HG03558 (cell line): ENCODE measurements around the gene PAPOLB.

ENCODE experiments used
- ATAC-seq: cut with Tn5 transposase; IDR thresholded peaks from one replicate; pipeline ENCODE4 v1.9.1; 2021; ENCODE audit warnings: moderate number of reproducible peaks; ENCODE audit not compliant: unreplicated experiment; ENCODE audit errors: extremely low read depth

PAPOLB gene

GRCh38 chr7:4828720-4829383 lies 33.0 kb downstream of the PAPOLB start:
- no peak for ATAC-seq

DNA sequence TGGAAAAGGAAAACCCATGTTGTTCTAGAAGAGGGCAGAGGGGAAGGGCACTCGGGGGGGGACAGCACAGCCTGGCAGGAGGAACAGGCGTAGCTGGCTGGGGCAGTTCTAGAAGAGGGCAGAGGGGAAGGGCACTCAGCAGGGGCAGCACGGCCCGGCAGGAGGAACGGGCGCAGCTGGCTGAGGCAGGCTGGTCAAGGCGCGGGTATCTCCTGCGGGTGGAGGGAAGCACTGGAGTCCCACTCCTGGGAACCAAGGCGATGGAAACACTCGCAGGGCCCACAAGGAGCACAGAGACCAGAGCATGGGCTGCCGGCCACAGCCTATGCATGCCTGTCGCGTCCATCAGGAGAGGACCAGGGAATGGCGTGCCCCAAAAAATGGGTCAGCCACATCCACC lies 36.7 kb downstream of the PAPOLB start:
- ATAC-seq, result no peak

- ATAC-seq, result no peak
These were observed 37.6 kb downstream of the PAPOLB start for GRCh38 chr7:4824120-4824775.

DNA sequence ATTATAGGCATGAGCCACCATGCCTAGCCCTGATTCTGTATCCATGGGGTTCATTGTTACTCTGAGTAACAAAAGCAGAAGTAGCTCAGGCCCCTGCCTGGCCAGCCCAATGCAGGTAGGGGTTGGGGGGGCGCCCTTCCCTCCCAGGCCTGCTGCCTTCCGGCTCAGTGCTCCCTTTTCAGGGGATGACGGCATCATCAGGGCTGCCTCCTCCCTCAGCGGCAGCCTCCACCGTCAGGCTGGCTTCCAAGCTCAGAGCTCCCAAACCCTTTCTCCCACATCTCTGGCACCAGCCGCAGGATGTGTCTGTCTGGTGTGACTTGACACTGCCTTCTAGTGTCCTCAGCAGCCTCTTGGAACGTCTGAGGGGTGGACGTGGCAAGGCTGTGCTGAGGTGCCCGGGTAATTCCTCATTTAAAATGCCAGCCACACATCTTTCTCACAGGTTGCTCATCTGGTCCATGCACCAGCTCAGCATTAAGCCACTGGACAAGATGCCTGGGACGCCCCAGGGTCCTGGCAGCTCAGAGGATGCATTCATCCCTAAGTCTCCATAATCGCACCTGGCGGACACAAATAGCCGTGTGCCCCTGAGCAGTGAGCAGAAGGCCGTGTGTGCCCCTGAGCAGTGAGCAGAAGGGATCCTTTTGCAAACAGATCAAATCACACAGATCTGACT lies 38.2 kb downstream of the PAPOLB start:
- no peak for ATAC-seq

- ATAC-seq, result no peak
These were observed 39.2 kb downstream of the PAPOLB start for GRCh38 chr7:4822677-4823076.

GRCh38 chr7:4820967-4821471 lies 40.8 kb downstream of the PAPOLB start:
- ATAC-seq, result no peak

DNA sequence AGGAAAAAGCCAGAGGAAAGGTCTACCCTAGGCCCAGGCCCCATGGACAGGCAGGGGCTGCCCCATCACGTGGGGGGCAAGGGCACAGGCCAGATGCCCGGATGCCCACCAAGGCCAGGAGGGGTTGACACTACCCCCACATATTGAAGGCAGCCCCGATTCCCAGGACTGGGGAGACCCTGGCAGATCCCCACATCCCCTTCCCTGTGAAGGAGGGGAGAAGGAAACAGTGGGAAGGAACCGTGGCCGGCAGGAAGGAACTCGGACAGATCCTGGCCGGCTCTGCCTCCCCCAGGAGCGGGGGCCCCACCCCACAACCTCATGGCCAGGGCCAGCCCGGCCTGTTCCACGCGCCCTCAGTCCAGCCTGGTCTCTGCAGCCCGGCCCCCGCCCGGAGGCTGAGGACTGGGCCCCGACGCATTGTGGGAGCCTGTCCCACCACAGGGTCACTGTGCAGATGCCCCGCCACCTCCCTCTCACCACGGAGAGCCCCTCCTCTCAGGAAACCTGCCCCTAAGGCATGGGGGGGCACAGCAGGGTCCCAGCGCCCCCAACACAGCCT lies 41.3 kb downstream of the PAPOLB start:
- no peak for ATAC-seq

DNA sequence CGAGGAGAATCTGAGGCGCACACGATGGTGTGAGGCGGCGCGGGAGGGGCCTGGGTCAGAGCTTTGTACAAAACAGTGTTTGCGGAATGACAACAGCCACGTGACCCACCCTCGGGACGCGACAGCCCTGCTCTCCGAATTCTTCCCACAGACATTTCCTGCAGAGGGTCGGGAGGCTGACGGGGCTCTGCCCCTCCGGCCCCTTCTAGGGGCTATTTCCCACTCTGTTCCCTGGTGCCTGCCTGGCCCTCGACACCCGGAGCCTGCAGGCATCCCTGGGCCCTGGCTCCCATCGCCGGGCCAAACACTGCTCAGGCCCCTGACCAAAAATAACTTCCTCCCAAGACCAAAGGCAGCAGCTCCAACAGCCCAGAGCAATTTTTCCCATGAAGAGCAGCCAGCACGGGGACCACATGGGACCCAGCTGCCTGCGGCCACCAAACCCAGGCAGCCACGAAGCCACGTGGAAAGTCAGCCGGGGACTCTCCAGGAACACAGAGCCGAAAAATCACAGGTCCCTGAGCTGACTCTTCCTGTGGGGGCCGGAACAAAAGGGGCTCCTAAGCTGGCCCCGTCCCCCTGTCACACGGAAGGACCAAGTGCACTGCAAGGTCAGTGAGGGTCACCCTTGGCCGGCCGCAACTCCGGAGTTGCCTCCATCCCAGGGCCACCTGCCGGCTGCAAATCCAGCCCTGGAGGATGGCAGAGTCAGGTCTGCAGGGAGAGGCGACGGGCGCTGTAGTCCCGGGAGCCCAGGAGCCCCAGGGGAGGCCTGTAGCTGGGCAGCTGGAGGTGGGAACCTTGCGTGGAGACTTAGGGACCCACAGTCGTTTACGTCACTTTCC lies 42.0 kb downstream of the PAPOLB start:
- ATAC-seq, result no peak

DNA sequence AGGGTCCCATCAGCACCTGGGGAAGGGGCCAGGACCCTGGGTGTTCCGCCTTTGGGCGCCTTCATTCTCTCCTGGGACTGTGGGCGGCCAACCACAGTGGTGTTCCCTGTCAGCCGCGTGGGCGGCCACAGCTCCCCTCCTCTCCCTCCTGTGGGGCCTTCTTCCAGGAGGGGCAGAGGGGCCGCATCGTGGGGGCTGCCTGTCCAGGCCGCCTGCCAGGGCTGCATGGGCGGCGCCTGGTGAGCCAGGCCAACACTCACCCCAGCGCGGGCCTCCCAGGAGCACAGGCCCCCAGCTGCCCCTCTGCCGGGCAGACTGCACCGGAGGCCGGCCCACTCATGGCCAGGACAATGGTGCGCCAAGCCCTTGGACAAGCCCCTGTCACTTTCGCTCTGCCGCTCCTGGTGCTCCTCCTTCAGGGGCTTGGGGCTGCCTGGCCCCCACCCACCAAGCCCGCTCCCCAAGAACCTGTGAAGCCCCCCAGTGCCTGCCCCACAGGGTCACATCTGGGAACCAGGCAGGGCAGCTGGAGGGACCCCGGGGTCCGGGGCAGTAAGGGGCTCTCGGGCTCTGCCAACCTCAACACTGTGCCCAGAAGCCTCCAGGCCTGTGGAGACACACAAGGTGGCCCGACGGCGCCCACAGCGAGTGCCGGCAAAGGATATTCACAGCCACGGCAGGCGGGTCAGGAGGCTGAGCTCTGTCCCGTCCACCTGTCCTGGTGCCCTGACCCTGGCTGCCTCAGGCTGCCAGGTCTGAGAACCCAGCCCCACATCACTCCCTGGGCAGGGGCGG lies 43.6 kb downstream of the PAPOLB start:
- no peak for ATAC-seq

GRCh38 chr7:4817178-4817901 lies 44.5 kb downstream of the PAPOLB start:
- no peak for ATAC-seq

DNA sequence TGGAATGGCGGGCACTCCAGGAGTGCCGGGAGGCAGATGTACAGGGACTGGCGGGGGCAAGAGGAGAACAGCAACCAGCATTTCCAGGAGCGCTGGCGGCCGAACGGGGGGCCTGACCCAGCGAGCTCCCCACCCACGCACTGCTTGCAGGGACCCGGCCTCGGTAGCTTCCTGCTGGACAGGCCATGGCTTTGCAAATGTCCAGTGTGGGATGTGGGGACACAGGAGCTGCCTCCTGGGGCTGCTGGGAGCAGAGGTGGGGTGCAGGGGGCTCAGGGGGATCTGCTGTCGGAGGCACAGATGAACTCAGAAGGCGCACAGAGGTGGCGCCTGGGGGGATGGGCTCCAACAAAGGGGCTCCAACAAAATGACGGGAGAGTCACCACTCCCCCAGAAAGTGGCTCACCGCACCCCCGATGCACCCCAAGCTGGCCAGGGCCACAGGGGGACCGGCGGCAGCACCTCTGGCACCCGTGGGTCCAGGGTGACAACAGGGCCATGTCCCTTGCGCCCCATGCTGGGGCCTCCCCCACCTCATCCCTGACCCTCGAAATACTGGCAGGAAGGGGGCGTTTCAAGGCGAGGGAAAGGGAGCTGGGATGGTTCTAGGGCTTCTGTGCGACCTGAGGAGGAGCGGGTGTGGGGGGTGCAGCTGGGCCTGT lies 45.3 kb downstream of the PAPOLB start:
- no peak for ATAC-seq

GRCh38 chr7:4815609-4816418 lies 46.0 kb downstream of the PAPOLB start:
- ATAC-seq, result no peak

DNA sequence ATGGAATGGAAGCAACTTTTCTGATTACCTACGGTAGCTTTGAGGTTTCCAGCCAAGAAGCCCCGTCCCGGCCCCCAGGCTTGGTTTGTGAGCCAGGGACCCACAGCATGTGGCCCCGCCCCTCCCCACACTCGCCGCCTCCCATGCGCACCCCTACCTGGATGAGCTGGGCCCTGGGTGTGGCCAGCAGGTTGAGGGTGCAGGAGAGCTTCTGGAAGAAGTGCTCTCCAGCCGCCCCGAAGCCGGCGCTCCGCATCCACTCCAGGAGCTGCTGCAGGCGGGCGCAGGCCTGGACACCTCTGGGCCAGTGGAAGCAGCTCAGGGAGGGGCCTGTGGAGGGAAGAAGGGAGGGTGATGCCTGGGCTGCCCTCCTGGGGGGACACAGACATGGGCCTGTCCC lies 46.7 kb downstream of the PAPOLB start:
- ATAC-seq, result no peak

DNA sequence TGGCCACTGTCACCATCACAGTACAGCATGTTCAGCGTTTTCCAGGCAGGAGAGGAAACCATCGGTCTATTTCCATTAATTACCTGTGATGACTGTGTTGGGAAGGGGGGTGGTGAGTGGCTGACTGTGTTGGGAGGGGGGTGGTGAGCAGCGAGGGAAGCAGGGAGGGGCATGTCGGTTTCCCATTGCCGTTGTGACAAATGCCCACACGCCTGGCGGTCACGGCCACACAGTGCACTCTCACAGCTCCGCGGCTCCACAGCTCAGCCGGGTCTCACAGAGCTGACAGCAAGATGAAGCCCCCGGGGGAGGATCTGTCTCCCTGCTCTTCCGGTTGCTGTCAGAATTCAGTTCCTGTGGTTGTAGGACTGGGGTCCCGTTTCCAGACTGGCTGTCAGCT lies 47.4 kb downstream of the PAPOLB start:
- no peak for ATAC-seq

DNA sequence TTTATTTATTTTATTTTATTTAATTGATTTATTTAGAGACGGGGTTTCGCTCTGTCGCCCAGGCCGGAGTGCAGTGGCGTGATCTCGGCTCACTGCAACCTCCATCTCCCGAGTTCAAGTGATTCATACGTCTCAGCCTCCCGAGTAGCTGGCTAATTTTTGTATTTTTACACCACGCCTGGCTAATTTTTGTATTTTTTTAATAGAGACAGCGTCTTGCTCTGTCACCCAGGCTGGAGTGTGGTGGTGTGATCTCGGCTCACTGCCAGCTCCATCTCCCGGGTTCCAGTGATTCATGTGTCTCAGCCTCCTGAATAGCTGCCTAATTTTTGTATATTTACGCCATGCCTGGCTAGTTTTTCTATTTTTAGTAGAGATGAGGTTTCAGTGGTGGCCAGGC lies 52.2 kb downstream of the PAPOLB start:
- ATAC-seq, result no peak

DNA sequence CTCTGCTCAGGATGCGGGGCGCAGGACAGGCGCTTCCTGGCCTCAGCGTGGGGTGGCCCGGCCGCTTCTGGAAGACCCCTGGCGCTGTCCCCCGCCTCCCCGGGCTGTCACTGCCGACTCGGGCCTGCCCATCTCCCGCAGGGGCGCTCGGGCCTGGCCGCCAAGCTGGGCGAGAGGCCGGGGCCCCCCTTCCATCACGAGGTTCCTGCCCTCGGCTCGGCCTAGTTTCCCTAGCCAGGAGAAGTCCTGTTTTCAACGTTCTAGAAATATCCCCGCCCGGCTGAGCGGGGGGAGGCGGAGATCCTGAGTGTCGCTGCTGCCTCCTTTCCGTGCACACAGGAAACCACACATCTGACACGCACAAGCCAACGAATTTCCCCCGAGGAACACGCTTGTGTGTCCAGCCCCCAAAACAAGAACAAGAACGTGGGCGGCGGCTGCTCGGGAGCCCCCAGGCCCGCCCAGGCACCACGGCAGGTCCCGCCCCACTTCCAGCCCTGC lies 52.7 kb downstream of the PAPOLB start:
- ATAC-seq, result no peak

GRCh38 chr7:4808565-4808964 lies 53.3 kb downstream of the PAPOLB start:
- ATAC-seq, result no peak
